Stimulated activated CD4-positive, alpha-beta T cell treated with anti-CD3 and anti-CD28 coated beads, Interleukin-2, amount 100 ng/mL, for 4 hours (primary cell): Measurements from ENCODE around the gene FCN1.

Source experiments
- DNase-seq: peaks from one replicate; pipeline ENCODE4 v3.0.0-alpha.2; 2020; ENCODE audit warnings: low read depth

The FCN1 gene

DNA sequence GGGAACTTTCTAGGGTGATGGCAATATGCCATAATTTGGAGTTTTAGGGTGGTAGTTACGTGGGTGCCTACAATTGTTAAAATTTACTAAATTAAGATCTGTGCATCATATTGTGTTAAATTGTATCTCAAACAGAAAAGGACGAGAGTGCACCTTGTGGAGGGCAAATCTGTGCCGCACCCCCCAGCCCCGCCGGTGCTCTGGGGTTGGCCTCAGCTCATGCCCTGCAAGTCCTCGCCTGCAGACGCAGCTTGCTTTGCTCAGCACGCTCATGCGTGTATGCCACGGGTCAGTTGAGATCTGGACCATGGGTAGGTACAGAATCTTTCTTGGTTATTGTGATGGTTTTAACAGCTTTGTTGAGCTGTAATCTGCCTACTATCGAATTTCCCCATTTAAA, 33.7 kb upstream of the FCN1 start:
- DNase-seq = no peak

DNA sequence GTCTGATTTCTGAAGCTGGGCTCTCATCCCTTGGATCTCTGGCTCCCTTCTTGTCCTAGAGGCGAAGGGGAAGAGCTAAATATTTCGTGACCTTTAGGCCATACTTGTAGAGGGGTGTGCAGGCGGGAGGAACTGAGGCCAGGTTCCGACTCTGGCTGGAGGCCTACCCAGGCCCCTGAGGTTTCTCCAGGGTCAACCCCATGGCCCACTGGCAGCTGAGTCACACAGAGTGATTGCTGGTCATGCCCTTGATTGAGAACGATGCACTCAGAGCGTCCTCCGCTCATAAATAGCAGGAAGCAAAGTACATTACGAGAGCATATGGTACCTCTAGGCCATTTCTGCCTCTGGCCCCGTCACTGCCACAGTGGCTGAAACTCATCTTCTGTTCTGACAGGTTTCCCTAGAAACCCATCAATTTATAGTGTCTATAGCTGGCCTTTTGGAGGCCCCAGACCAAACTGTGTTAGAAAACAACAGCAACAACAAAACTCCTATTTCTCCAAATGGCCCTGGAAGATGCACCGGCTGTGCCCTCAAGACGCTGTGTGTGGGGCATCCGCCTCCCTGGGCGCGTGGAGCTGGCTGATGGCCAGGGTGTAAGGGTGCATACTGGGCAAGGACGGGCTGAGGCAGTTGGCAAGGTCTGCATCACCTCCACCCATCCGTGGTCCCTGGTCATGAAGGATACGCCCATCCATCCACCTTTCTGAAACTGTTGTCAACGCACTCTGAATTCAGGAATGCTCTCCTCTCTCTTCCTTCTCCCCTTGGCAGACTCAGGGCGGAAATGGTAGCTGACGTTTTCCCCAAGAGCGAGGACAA, 32.9 kb upstream of the FCN1 start:
- DNase-seq = no peak

DNA sequence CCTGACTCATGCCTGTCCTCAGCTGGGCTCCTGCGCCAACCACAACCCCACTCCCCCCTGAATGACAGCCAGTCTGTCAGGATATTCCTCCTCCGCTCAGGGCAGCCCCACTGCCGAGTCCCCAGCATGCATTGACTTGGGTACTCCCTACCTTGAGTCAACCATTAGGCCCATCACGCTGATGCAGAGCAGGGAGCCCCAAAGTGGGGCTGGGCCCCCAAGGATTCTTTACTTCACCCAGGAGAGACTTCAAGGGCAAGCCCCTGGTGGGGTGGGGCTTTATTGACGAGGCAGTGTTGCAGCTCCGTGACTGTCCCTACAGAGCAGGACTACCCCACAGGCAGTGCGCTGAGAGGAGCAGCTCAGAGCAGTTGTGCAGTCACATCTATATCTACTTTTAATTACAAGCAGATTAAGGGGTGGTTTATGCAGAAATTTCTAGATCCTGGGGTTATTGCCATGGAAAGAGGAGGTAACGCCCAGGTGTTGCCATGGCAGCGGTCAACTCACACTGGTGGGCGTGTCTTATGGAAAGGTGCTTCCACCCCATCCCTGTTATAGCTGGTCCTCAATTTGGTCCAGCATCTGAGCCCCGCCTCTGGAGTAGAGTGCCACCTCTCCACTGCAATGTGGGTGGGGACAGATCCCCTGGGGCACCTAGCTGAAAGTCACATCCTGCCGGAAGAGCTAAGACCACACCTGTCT, 32.1 kb upstream of the FCN1 start:
- no peak for DNase-seq

GRCh38 chr9:134948149-134948548, 30.4 kb upstream of the FCN1 start:
- DNase-seq = no peak

GRCh38 chr9:134947265-134947955, 29.7 kb upstream of the FCN1 start:
- no peak for DNase-seq

DNA sequence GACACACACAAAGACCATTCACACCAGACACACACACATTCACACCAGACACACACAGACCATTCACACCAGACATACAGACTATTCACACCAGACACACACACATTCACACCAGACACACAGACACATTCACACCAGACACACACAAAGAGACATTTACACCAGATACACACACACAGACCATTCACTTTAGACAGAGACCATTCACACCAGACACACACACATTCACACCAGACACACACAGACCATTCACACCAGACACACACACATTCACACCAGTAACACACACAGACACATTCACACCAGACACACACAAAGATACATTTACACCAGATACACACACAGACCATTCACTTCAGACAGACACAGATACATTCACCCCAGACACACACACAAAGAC, 29.0 kb upstream of the FCN1 start:
- DNase-seq = no peak

DNA sequence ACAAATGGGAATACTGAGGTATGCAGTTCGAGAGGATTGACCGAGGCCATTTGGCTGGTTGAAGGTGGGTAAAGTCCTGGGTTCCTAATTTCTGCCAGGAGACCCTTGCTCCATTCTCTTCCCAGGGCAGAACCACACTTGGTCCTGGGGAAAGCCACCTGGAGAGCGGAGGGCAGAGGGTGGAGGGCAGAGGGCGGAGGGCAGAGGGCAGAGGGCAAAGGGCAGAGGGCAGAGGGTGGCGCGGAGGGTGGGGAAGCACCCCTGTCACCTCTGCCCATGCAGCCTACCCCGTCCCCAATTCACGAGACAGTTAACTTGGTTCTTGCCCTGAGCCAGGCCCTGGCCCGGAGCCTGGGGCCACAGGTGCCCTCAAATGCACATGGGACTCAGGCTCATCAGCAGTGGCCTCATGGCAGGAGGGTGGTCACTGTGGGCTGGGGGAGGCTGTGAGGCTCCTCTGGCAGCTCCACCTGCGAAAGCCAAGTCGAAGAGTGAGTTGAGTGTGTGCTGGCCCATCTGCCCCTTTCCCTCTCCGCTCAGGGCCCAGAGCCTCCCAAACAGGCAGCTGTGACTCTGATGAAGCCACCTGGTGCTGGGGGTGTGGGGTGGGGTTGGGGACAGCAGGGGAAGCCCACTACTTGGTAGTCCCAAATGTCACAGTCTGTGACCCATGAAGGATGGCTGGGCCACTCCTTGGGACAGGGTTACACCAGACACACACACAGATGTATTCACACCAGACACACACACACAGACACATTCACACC, 28.0 kb upstream of the FCN1 start:
- no peak for DNase-seq

GRCh38 chr9:134944916-134945315, 27.2 kb upstream of the FCN1 start:
- no peak for DNase-seq

- no peak for DNase-seq
Measured at GRCh38 chr9:134944351-134944802, 26.7 kb upstream of the FCN1 start.

GRCh38 chr9:134943836-134944235, 26.1 kb upstream of the FCN1 start:
- no peak for DNase-seq

- DNase-seq = no peak
Measured at GRCh38 chr9:134943411-134943810, 25.7 kb upstream of the FCN1 start.

- DNase-seq = no peak
Measured at GRCh38 chr9:134942788-134943184, 25.1 kb upstream of the FCN1 start.

DNA sequence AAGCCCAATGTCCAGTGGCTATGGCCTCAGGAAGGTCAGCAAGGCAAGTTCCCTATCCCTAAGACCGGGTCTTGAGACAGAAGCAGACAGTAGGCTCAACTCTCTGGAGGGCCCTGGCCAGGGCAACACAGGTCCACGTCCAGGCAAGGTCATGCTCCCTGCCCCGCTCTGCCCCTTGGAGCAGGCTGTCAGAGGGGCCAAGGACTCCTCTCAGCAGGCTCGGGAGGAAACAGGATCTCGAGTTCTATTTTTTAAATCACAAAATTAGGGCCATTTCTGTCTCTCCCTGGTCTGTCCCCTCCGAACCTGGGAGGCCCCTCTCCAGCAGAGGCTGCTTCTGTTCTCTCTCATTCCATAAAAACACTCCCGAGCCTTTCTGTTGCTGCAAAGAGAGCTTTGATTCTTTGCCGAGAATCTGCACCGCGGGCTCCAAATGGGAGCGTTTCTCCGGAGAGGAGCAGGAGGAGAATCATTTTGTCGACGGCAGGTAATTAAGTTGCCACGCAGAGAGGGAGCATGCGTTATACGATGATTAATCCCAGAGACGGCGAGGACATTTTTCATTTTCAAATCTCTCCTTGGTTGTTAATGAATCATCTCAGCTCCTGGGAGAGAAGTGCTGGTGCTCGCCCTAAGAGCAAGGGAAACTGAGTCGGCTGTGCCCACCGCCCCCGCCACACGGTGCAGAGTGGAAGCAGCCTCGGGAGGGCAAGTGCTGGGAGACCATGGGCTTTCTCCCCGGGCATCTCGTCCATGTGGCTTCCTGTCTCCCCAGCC, 24.5 kb upstream of the FCN1 start:
- DNase-seq = no peak

GRCh38 chr9:134940236-134941208, 22.8 kb upstream of the FCN1 start:
- DNase-seq = no peak

DNA sequence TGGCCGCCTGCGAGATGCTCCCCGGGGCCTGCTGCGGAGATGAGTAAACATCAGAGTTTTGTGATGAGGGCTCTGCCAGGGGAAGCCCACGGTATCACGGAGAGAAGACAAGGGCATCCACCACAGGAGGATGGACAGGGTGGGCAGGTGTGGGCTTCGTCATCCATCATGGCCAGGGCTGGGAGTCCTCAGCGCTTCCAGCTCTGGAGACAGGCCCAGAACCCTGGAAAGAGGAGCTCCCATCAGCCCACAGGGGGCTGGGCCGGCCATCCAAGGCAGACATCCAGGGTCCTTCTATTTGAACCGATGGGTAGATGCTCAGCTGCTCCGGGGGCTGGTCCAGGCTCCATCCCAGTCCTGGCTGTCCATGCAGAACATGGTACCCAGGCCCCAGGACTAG, 22.1 kb upstream of the FCN1 start:
- no peak for DNase-seq

DNA sequence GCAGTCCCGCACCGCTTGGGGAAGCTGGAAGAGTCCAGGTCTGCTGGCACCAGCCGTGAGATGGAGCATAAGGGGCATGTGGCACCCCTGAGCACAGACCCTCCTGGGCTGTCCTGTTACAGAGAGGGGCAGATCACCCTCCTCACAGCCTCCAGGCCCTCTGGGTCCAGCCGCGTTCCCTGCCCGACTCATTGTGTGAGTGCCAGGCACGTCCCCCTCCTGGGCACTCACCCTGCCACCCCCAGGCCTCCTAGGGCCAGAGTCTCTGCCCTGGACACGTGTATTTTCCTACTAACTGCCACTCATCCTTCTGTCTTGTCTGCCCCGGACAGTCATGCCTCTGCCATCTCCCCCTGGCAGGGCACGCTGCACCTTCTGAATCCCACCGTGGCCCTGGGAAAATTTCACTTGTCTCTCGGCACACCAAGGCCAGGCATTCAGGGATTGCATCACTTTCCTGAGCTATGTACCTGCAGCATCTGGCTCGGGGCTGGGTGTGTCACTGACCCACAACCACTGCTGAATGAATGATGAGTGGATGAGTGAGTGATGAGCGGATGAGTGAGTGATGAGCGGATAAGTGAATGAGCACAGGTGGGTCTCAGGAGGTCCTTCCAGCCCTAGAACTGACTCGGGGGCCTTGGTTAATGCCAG, 21.5 kb upstream of the FCN1 start:
- no peak for DNase-seq

- no peak for DNase-seq
Measured at GRCh38 chr9:134938346-134939079, 20.8 kb upstream of the FCN1 start.

- DNase-seq = no peak
Measured at GRCh38 chr9:134937566-134938345, 20.0 kb upstream of the FCN1 start.
